ENCODE data around the gene ILDR1.

Gene ILDR1

GRCh38 chr3:122006267-122006666 is 15.8 kb downstream of the ILDR1 start:
- TF ChIP-seq CTCF (conservative IDR thresholded peaks at IDR 0.05; ENCODE audit: low read length), result no peak
- H3K4me3 ChIP-seq (ENCODE audit: low read length), result no peak overlapping the region
- DNase-seq (ENCODE audit: low read depth), result no peak

- DNase-seq (ENCODE audit: low read depth), result no peak
- no peak for TF ChIP-seq CTCF (conservative IDR thresholded peaks at IDR 0.05; ENCODE audit: low read length)
These were observed 17.0 kb downstream of the ILDR1 start for GRCh38 chr3:122004991-122005565.

GRCh38 chr3:122004107-122004506 is 17.9 kb downstream of the ILDR1 start:
- no peak for DNase-seq (ENCODE audit: low read depth)
- TF ChIP-seq CTCF (conservative IDR thresholded peaks at IDR 0.05; ENCODE audit: low read length), result no peak
- no peak overlapping the region for H3K4me3 ChIP-seq (ENCODE audit: low read length)

More at GRCh38 chr3:122004991-122005565, 17.0 kb downstream of the ILDR1 start:
- no peak overlapping the region for H3K4me3 ChIP-seq (ENCODE audit: low read length)

GRCh38 chr3:122003606-122004005 is 18.4 kb downstream of the ILDR1 start:
- no peak for TF ChIP-seq CTCF (conservative IDR thresholded peaks at IDR 0.05; ENCODE audit: low read length)
- no peak for DNase-seq (ENCODE audit: low read depth)
- no peak overlapping the region for H3K4me3 ChIP-seq (ENCODE audit: low read length)

- no peak for DNase-seq (ENCODE audit: low read depth)
- no peak overlapping the region for H3K4me3 ChIP-seq (ENCODE audit: low read length)
- TF ChIP-seq CTCF (conservative IDR thresholded peaks at IDR 0.05; ENCODE audit: low read length), result no peak
These were observed 18.9 kb downstream of the ILDR1 start for GRCh38 chr3:122003112-122003511.

GRCh38 chr3:122002611-122003010 is 19.4 kb downstream of the ILDR1 start:
- DNase-seq (ENCODE audit: low read depth), result no peak
- no peak overlapping the region for H3K4me3 ChIP-seq (ENCODE audit: low read length)
- TF ChIP-seq CTCF (conservative IDR thresholded peaks at IDR 0.05; ENCODE audit: low read length), result no peak

- no peak overlapping the region for H3K4me3 ChIP-seq (ENCODE audit: low read length)
- DNase-seq (ENCODE audit: low read depth), result no peak
- no peak for TF ChIP-seq CTCF (conservative IDR thresholded peaks at IDR 0.05; ENCODE audit: low read length)
These were observed 20.2 kb downstream of the ILDR1 start for GRCh38 chr3:122001892-122002291.
